Heart left ventricle (tissue), 16 donors: ENCODE measurements around the gene EWSR1. TPM values are rescaled to one million over a fixed set of nuclear protein-coding genes. Genes with fewer than 3 reads are reported as not detected.

ENCODE experiments used
- ATAC-seq, 4 donors: fragments of 200-7000 bp; cut with Tn5 transposase; one replicate each; pipeline ENCODE4 v1.9.1; 2020 to 2022; ENCODE audit warnings: moderate library complexity in 4 of 4, mild to moderate bottlenecking in 3 of 4, moderate number of reproducible peaks in 1 of 4
- DNase-seq, 5 donors: peaks; one replicate each; pipeline ENCODE4 v3.0.0-alpha.2; 2020
- H3K27ac ChIP-seq, 12 donors: fragments of 200-600 bp; sonication (generic) in 4 of 12; one replicate each; pipeline versions ENCODE4 v1.5.0 to v1.8.0; 2016 to 2022; ENCODE audit warnings: mild to moderate bottlenecking in 2 of 12
- H3K27me3 ChIP-seq, 9 donors: fragments of 200-600 bp; sonication (generic) in 2 of 9; one replicate each; pipeline versions ENCODE4 v1.5.1 to v1.8.0; 2016 to 2022; ENCODE audit warnings: mild to moderate bottlenecking in 3 of 9
- H3K36me3 ChIP-seq, 9 donors: fragments of 200-600 bp; sonication (generic) in 2 of 9; one replicate each; pipeline versions ENCODE4 v1.5.0 to v1.8.0; 2018 to 2022; ENCODE audit warnings: mild to moderate bottlenecking in 2 of 9
- H3K4me1 ChIP-seq, 12 donors: fragments of 200-600 bp; sonication (generic) in 4 of 12; one replicate each; pipeline versions ENCODE4 v1.5.0 to v1.8.0; 2016 to 2022; ENCODE audit warnings: mild to moderate bottlenecking in 3 of 12
- H3K4me3 ChIP-seq, 12 donors: fragments of 200-600 bp; sonication (generic) in 4 of 12; one replicate each; pipeline versions ENCODE4 v1.5.0 to v1.8.0; 2017 to 2022; ENCODE audit warnings: mild to moderate bottlenecking in 9 of 12, moderate library complexity in 4 of 12
- H3K9me3 ChIP-seq, 12 donors: fragments of 200-600 bp; sonication (generic) in 4 of 12; one replicate each; pipeline versions ENCODE4 v1.5.0 to v1.8.0; 2016 to 2022; ENCODE audit warnings: mild to moderate bottlenecking in 1 of 12
- POLR2A ChIP-seq, 2 donors: fragments of 450-650 bp; IDR thresholded peaks; one replicate each; pipeline ENCODE4 v1.6.1; 2017; ENCODE audit warnings: antibody characterized with exemption in 2 of 2, mild to moderate bottlenecking in 2 of 2, moderate library complexity in 2 of 2
- WGBS, 4 donors: extraction: QIAGEN DNeasy Blood & Tissue Kit in 2 of 4; methylation state at CpG; one replicate each; pipeline versions ENCODE4 v1.1.5 to v1.1.7; 2013 to 2018; 5-methylcytosine and 5-hydroxymethylcytosine counted together
- intact Hi-C, 10 donors: fragments of 100-400 bp; cut with DNase I; formaldehyde crosslinking; loops; one replicate each; pipeline versions ENCODE4 v1.11.1 to v1.14.2; 2022
- polyA plus RNA-seq, 2 donors: library from polyadenylated mRNA; stranded (reverse); fragments of 200-250 nt; gene quantifications; one replicate each; pipeline ENCODE4 v1.2.3, GENCODE V29; 2013
- total RNA-seq, 9 donors: library from RNA; depleted of rRNA in 2 of 9; stranded (reverse); fragments of >200 nt in 2 of 9; fragmentation: NEBNext Ultra II Directional in 3 of 9; extraction: Animal tissue kit (Norgen Biotek cat#: 25700) in 3 of 9; gene quantifications; one replicate each; pipeline versions ENCODE4 v1.1.0 to v1.2.4, GENCODE V29; 2016 to 2023
- TF ChIP-seq, protein P1 (sequence below), 12 donors: fragments of 200-600 bp; sonication (generic) in 4 of 12; IDR thresholded peaks; one replicate each; pipeline versions ENCODE4 v1.5.0 to v1.8.0; 2018 to 2022; ENCODE audit warnings: antibody characterized with exemption in 12 of 12, mild to moderate bottlenecking in 5 of 12
- donor health status: ischemic (EF 13 %, LVEDD 7.1; RV severe dilation, severe dysfunction).
- donor health status: healthy with polysubstance abuse.
- donor health status: DM: no; HTN: yes; CAD: no.
- donor health status: DM: no; HTN: no; CAD: no.
- donor health status: ischemic (EF 25% LVEDD 6.9; RV normal size, moderate dysfunction).
- donor health status: ischemic (EF 25% LVEDD 5.7; RV mildly dilated, moderate dysfunction).
- donor health status: healthy.
- donor health status: DM: yes; HTN: yes; CAD: no.
- donor health status: ischemic (EF 35%, LVEDD 5.7; RV mildly dilated, moderate dysfunction).
- donor health status: nonischemic (EF 11% LVEDD 7.7; RV severe dilation, severe dysfunction).
- donor health status: DM: yes; HTN: yes; CAD: no.
- donor health status: PGD.
- donor health status: ischemic (EF 29% LVEDD 5.4; RV normal size, mild dysfunction).
- donor health status: nonischemic (EF 23%, LVEDD 6.1; RV moderate dilation, normal function).

The EWSR1 gene
- total and polyA plus RNA-seq, 11 donors = 94.3 to 202 (median 138) TPM

DNA sequence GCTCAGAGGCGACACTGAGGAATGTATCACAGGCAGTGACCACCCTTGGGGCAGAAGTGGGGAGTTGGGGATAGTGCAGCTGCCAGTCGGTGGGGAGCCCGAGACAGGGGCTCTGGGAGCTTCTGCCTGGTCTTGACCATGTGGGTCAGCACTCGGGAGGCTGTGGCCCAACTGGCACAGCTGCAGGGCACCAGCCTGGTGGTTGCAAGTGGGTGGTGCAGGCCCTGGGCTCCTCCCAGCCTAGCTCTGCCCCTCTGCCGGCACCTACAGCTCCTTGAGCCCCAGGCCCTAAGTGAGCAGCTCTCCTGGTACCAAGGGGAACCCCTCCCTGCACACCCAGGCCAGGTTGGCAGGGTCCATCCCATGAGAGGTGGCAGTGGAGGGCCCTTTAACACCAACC, 60.0 kb downstream of the EWSR1 start:
- WGBS, 4 donors = 89 to 100% (median 93%) methylated on average over 1 to 5 of the region's 5 CpGs
- no peak for TF ChIP-seq POLR2A (IDR thresholded peaks at IDR 0.05)
- TF ChIP-seq, protein P1, sequence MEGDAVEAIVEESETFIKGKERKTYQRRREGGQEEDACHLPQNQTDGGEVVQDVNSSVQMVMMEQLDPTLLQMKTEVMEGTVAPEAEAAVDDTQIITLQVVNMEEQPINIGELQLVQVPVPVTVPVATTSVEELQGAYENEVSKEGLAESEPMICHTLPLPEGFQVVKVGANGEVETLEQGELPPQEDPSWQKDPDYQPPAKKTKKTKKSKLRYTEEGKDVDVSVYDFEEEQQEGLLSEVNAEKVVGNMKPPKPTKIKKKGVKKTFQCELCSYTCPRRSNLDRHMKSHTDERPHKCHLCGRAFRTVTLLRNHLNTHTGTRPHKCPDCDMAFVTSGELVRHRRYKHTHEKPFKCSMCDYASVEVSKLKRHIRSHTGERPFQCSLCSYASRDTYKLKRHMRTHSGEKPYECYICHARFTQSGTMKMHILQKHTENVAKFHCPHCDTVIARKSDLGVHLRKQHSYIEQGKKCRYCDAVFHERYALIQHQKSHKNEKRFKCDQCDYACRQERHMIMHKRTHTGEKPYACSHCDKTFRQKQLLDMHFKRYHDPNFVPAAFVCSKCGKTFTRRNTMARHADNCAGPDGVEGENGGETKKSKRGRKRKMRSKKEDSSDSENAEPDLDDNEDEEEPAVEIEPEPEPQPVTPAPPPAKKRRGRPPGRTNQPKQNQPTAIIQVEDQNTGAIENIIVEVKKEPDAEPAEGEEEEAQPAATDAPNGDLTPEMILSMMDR (IDR thresholded peaks at IDR 0.05) = no peak
- Histone ChIP-seq H3K9me3 (no peaks in the 10 kb centered on the region), H3K4me3 (no peak overlapping the region), H3K36me3 (peaks cover 0 to 72% (median 42%) of the 10 kb centered on the region in 9 donors), H3K4me1 (peaks cover 0 to 10% (median 0%) of the 10 kb centered on the region in 12 donors), H3K27ac (no peak overlapping the region), H3K27me3 (no peaks in the 10 kb centered on the region)
- no peak for ATAC-seq
- intact Hi-C loops = no loop called here
- no peak for DNase-seq

DNA sequence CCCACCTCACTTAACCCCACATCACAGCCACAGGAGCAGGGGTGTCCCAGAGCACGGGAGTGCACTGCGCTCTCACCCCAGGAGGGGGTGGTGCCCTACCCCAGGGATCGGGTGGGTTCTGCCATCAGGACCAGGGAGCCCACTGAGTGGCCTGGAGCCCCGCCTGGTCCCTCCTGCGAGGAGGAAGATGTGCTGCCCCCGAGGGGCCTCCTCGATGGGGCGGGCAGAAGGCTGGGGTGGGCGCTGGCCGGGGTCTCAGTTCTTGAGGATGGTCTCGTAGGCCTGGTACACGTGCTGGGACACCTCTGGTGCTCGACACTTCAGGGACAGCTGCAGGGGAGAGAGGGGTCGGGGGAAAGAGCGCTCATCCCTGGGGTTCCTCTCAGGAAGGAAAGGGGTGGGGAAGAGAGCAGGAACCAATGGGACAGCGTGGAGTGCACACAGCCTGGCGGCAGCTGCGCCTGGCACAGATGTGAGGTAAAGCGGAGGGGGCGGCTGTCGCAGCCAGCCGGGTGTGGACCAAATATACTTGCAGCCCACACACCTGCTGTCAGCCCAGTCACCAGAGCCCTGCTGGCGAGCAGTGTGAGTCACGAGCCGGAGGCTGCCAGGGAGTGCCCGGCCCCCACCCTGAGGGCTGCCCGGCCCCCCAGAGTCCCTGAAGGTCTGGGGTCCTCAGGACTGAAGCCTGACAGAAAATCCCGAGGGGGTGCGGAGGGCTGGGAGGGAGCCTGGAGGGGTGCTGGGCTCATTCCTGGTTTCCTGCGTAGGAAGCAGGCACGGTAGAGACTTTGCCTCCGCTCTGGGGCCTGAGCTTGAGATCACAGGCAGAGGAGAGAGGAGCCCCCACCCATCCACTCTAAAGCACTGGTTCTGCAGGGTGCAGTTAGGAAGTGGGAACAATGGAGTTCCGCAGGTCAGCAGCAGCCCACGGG, 60.8 kb downstream of the EWSR1 start:
- no peaks in the 10 kb centered on the region for H3K9me3 ChIP-seq
- H3K4me3 ChIP-seq = no peak overlapping the region
- H3K4me1 ChIP-seq = peaks cover 0 to 10% (median 0%) of the 10 kb centered on the region in 12 donors
- WGBS, 4 donors = 75 to 83% (median 78%) methylated on average over 29 to 34 of the region's 34 CpGs
- H3K27ac ChIP-seq = peak overlapping the region in 1 of 12 donors; percentile 38
- DNase-seq (peak in 1 of 5 donors; percentile 8), ATAC-seq (no peak)
- TF ChIP-seq, protein P1 (IDR thresholded peaks at IDR 0.05) = no peak
- no peak for TF ChIP-seq POLR2A (IDR thresholded peaks at IDR 0.05)
- H3K36me3 ChIP-seq = peaks cover 0 to 79% (median 49%) of the 10 kb centered on the region in 9 donors
- intact Hi-C loops = no loop called here
- H3K27me3 ChIP-seq = no peaks in the 10 kb centered on the region

DNA sequence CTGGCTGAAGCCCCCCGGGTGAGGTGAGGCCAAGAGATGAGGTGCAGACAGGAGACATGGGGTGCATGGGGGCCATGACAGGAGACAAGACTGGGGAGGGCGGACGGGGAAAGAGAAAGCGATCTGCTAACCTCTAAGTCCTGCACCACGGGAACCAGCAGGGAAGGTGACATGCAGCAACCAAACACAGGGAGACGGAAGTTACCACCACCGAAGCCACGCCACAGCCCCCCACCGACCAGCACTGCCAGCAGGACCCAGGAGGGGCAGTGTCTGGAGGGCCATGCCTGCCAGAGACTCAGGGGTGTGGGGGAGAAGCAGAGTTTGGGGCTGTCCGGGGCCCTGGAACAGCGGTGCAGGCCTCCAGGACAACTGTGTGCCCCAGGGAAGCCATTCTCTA, 61.5 kb downstream of the EWSR1 start:
- no peak for TF ChIP-seq POLR2A (IDR thresholded peaks at IDR 0.05)
- TF ChIP-seq, protein P1 (IDR thresholded peaks at IDR 0.05) = no peak
- Histone ChIP-seq H3K27ac (peak overlapping the region in 1 of 12 donors; percentile 38), H3K9me3 (no peaks in the 10 kb centered on the region), H3K4me1 (peaks cover 0 to 10% (median 0%) of the 10 kb centered on the region in 12 donors), H3K36me3 (peaks cover 0 to 87% (median 56%) of the 10 kb centered on the region in 9 donors), H3K27me3 (no peaks in the 10 kb centered on the region), H3K4me3 (no peak overlapping the region)
- ATAC-seq = no peak
- intact Hi-C loops = no loop called here
- DNase-seq = no peak
- 75 to 86% (median 82%) methylated on average over 11 of the region's 11 CpGs for WGBS, 4 donors

DNA sequence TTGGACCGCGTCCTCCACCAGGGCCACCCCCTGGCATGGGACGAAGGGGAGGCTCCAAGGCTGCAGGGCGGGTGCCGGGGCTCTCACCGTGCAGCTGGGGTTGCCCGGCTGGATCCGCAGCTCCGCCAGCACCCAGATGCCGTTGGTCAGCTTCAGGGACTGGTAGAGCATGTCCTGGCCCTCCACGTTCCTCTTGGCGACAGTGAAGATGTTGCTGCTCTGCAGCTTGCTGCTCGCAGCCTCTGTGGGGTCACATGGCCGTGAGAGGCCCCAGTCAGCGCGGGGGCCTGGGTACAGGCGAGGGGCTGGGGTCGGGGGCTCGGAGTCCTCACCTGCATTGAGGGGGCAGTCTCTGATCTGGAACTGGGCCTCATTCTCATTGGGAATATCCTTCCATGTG, 62.2 kb downstream of the EWSR1 start:
- H3K4me3 ChIP-seq = no peak overlapping the region
- H3K9me3 ChIP-seq = no peaks in the 10 kb centered on the region
- intact Hi-C loops = no loop called here
- peak in 2 of 5 donors; percentile 18 to 20 for DNase-seq
- no peaks in the 10 kb centered on the region for H3K27me3 ChIP-seq
- 88 to 94% (median 92%) methylated on average over 6 to 19 of the region's 19 CpGs for WGBS, 4 donors
- no peak overlapping the region for H3K27ac ChIP-seq
- TF ChIP-seq POLR2A (IDR thresholded peaks at IDR 0.05) = no peak
- TF ChIP-seq, protein P1 (IDR thresholded peaks at IDR 0.05) = no peak
- H3K36me3 ChIP-seq = peaks cover 0 to 93% (median 60%) of the 10 kb centered on the region in 9 donors
- H3K4me1 ChIP-seq = peaks cover 0 to 10% (median 0%) of the 10 kb centered on the region in 12 donors
- ATAC-seq = no peak
